RWPE2 (cell line): ENCODE results near the gene SLC41A3.

ENCODE experiments used
- ATAC-seq: fragments of 200-7000 bp; cut with Tn5 transposase; 3 replicates; pipeline ENCODE4 v1.9.1; 2021; ENCODE audit warnings: low read depth
- DNase-seq: peaks from one replicate; pipeline ENCODE4 v3.0.0-alpha.2; 2020; ENCODE audit warnings: low spot score
- H3K27ac ChIP-seq: fragments of 450-650 bp; 2 replicates; pipeline ENCODE4 v1.5.1; 2017; ENCODE audit warnings: mild to moderate bottlenecking; ENCODE audit not compliant: poor library complexity, severe bottlenecking
- H3K27me3 ChIP-seq: fragments of 250-450 bp; sonication (Bioruptor Pico); 2 replicates; pipeline ENCODE4 v1.5.1; 2021; ENCODE audit warnings: mild to moderate bottlenecking, moderate library complexity; ENCODE audit not compliant: insufficient read depth, poor library complexity, severe bottlenecking
- H3K36me3 ChIP-seq: fragments of 250-450 bp; sonication (Bioruptor Pico); 2 replicates; pipeline ENCODE4 v1.5.1; 2020; ENCODE audit warnings: low read depth, mild to moderate bottlenecking, moderate library complexity
- H3K4me1 ChIP-seq: fragments of 250-450 bp; sonication (Bioruptor Pico); 2 replicates; pipeline ENCODE4 v1.5.1; 2021; ENCODE audit warnings: mild to moderate bottlenecking, moderate library complexity; ENCODE audit not compliant: insufficient read depth, poor library complexity, severe bottlenecking
- H3K4me3 ChIP-seq: fragments of 250-450 bp; sonication (Bioruptor Pico); 2 replicates; pipeline ENCODE4 v1.5.1; 2021; ENCODE audit warnings: mild to moderate bottlenecking, moderate library complexity; ENCODE audit not compliant: severe bottlenecking
- H3K9me3 ChIP-seq: fragments of 250-450 bp; sonication (Bioruptor Pico); 2 replicates; pipeline ENCODE4 v1.5.1; 2021; ENCODE audit warnings: mild to moderate bottlenecking, moderate library complexity; ENCODE audit not compliant: severe bottlenecking
- CTCF ChIP-seq: fragments of 450-650 bp; IDR thresholded peaks from one replicate; pipeline ENCODE4 v1.5.1; 2017; ENCODE audit warnings: mild to moderate bottlenecking, moderate library complexity; ENCODE audit not compliant: poor library complexity, severe bottlenecking

Gene SLC41A3

GRCh38 chr3:126017362-126017761 is 66.6 kb downstream of the SLC41A3 start:
- Histone ChIP-seq H3K9me3 (no peaks in the 10 kb centered on the region), H3K27me3 (no peaks in the 10 kb centered on the region), H3K4me3 (no peak overlapping the region), H3K4me1 (no peaks in the 10 kb centered on the region), H3K36me3 (no peaks in the 10 kb centered on the region), H3K27ac (no peak overlapping the region)
- ATAC-seq (no peak), DNase-seq (no peak)
- no peak for TF ChIP-seq CTCF

- Histone ChIP-seq H3K9me3 (no peaks in the 10 kb centered on the region), H3K4me3 (no peak overlapping the region), H3K4me1 (no peaks in the 10 kb centered on the region), H3K27me3 (no peaks in the 10 kb centered on the region), H3K36me3 (no peaks in the 10 kb centered on the region), H3K27ac (no peak overlapping the region)
- ATAC-seq (no peak), DNase-seq (no peak)
- no peak for TF ChIP-seq CTCF
Observed at GRCh38 chr3:126016616-126017015, 67.3 kb downstream of the SLC41A3 start.

- Histone ChIP-seq H3K27me3 (no peaks in the 10 kb centered on the region), H3K9me3 (no peaks in the 10 kb centered on the region), H3K27ac (no peak overlapping the region), H3K4me3 (no peak overlapping the region), H3K4me1 (no peaks in the 10 kb centered on the region), H3K36me3 (no peaks in the 10 kb centered on the region)
- DNase-seq (no peak), ATAC-seq (no peak)
- TF ChIP-seq CTCF = no peak
Observed at GRCh38 chr3:126015075-126015474, 68.8 kb downstream of the SLC41A3 start.

GRCh38 chr3:126014252-126014651 is 69.7 kb downstream of the SLC41A3 start:
- TF ChIP-seq CTCF = no peak
- DNase-seq (no peak), ATAC-seq (no peak)
- no peaks in the 10 kb centered on the region for H3K9me3 ChIP-seq
- H3K4me1 ChIP-seq = no peaks in the 10 kb centered on the region
- no peaks in the 10 kb centered on the region for H3K36me3 ChIP-seq
- H3K4me3 ChIP-seq = no peak overlapping the region
- no peaks in the 10 kb centered on the region for H3K27me3 ChIP-seq
- no peak overlapping the region for H3K27ac ChIP-seq

GRCh38 chr3:126013751-126014156 is 70.2 kb downstream of the SLC41A3 start:
- H3K27ac ChIP-seq = no peak overlapping the region
- no peaks in the 10 kb centered on the region for H3K27me3 ChIP-seq
- ATAC-seq (no peak), DNase-seq (no peak)
- no peak overlapping the region for H3K4me3 ChIP-seq
- TF ChIP-seq CTCF = no peak
- no peaks in the 10 kb centered on the region for H3K36me3 ChIP-seq
- no peaks in the 10 kb centered on the region for H3K9me3 ChIP-seq
- H3K4me1 ChIP-seq = no peaks in the 10 kb centered on the region
